ENCODE measurements around the gene SUSD1. TPM values are rescaled to one million over a fixed set of nuclear protein-coding genes. Genes with fewer than 3 reads are reported as not detected.
"Not testable (repeated sequence)": the region's sequence is repeated elsewhere in the genome, so short reads cannot be mapped to it uniquely, and the experiment has no call there.

SUSD1 gene
- total RNA-seq = 1 to 10 TPM; 1.6 to 2.7 TPM

DNA sequence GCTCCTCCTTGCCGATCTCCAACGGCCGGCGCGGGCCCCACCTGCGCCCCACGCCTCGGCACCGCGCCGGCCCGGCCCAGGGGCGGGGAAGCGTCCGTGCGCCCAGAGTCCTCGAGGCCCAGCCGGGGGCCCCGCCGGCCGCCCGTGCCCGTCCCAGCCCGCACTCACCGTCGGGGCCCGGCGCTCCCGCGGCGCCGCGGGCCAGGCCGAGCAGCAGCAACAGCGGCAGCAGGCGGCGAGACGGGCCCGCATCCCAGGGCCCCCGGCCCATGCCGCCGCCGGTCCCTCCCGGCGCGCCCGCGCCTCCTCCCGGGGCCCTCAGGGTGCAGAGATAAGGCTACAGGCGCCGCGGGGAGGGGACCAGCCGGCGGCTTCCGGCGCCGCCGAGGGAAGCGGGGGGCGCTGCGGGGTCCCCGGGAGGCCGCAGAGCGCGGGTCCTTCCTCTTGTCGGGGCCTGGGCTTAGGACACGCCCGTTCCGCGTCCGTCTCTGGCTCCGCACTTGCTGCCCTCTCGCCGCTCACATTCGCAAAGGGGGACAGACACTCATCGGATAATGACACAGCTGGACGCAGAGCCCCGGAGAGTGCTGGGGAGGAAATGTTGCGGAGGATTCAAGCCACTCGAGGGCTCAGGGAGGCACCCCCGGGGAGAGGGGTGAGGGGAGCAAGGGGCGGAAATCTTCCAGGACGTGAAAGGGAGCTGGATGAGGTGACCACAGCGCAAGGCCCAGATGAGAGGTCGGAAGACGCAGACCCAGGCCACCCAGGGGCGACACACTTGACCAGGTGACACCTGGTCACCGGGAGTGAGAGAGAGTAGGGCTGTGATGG is at the start of gene SUSD1:
Gene SUSD1 (minus strand): TSS at position 333 of the 831 bp plus-strand sequence. CDS start 62 bp downstream, at position 271.
- peaks cover 19% of the 10 kb centered on the region for H3K27me3 Mint-ChIP-seq (ENCODE audit: low read depth)
- intact Hi-C loops (cut with micrococcal nuclease) = loop anchor here (1.0 to 5.0 kb wide), 4 partner anchors 76 to 577 kb away; partner anchors contain the start of genes PTBP3 and SNX30
- CTCF ChIA-PET = interaction anchor here (1.0 to 1.2 kb wide), 2 partner anchors 9 to 82 kb away, joined by 4 to 5 read pairs; no protein-coding TSS in a partner anchor
- H3K4me3 Mint-ChIP-seq = peak within 1 kb of the TSS; percentile 82
- H3K27ac Mint-ChIP-seq = peak within 1 kb of the TSS; percentile 79
- H3K36me3 Mint-ChIP-seq (ENCODE audit: low read depth) = peaks cover 2% of the 10 kb centered on the region
- H3K9me3 Mint-ChIP-seq = no peaks in the 10 kb centered on the region
- peak; percentile 26 for DNase-seq
- H3K4me1 Mint-ChIP-seq (ENCODE audit: low read depth) = peaks cover 34% of the 10 kb centered on the region

DNA sequence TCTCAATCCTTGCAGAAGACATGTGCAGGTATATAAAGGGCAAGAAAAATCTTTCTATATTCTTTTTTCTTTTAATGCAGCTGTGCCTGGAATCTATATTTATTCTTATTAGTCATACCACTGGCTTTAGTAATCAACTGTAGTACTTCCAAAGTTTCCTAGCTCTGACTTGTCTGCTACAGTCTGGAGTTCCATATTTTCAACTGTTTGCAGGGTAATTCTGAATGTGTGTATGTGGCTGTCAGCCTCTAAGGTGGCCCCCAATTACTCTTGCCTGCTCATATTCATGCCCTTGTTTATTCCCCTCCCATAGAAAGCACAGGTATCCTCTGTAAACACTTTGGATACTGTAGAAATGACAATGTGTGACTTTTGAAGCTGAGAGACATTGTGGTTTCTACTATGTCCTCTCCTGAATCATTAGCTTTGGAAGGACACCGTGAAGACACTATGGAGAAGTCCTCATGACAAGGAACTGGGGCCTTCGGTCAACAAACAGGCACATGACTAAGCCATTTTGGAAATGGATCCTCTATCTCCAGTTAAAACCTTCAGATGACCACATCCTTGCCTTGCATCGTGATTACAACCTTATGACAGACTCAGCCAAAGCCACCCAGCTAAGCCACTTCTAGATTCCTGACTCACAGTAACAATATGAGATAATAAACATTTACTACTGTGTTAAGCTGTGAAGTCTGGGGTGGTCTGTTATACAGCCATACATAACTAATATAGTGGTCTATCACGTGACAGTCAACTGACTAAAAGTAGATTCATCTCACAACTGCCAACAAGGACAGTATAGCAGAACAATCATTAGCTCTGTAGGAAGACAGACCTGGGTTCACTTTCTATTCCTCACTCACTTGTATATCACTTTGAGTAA is 49.5 kb upstream of the SUSD1 start:
- no peak for DNase-seq
- Mint-ChIP-seq H3K27me3 (ENCODE audit: low read depth) (no peaks in the 10 kb centered on the region), H3K9me3 (no peaks in the 10 kb centered on the region), H3K27ac (no peak overlapping the region), H3K4me3 (no peak overlapping the region), H3K4me1 (ENCODE audit: low read depth) (peaks cover 3% of the 10 kb centered on the region), H3K36me3 (ENCODE audit: low read depth) (peaks cover 44% of the 10 kb centered on the region)
- CTCF ChIA-PET = interaction anchor here (0.6 kb wide), 1 partner anchor 13 kb away, joined by 3 read pairs; no protein-coding TSS in a partner anchor
- intact Hi-C loops (cut with micrococcal nuclease) = no loop called here

DNA sequence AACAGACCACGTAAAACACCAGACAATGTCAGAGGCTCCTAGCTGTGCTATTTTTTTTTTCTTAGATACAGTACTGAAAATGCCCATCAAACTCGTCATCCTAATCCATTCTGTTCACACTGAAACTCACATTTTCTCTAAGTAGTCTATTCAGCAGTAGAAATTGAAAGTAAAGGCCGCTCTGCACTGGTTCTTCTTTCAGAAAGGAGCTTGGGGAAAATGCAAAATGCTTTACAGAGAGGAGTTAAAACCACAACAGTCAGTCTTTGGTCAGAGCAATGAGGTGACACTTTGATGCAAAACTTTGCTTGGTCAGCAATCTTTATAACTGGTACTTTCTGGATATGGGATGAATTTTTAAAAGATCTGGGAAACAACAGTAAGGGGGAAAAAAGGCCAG is 43.8 kb upstream of the SUSD1 start:
- H3K27ac Mint-ChIP-seq = no peak overlapping the region
- H3K36me3 Mint-ChIP-seq (ENCODE audit: low read depth) = peaks cover 32% of the 10 kb centered on the region
- H3K27me3 Mint-ChIP-seq (ENCODE audit: low read depth) = no peaks in the 10 kb centered on the region
- intact Hi-C loops (cut with micrococcal nuclease) = loop anchor here (2.0 kb wide), 2 partner anchors 30 to 38 kb away; no protein-coding TSS in a partner anchor
- peak; percentile 11 for DNase-seq
- CTCF ChIA-PET = interaction anchor here (0.8 to 1.0 kb wide), 2 partner anchors 31 to 143 kb away, joined by 3 read pairs; no protein-coding TSS in a partner anchor
- peaks cover 22% of the 10 kb centered on the region for H3K4me1 Mint-ChIP-seq (ENCODE audit: low read depth)
- no peaks in the 10 kb centered on the region for H3K9me3 Mint-ChIP-seq
- no peak overlapping the region for H3K4me3 Mint-ChIP-seq

DNA sequence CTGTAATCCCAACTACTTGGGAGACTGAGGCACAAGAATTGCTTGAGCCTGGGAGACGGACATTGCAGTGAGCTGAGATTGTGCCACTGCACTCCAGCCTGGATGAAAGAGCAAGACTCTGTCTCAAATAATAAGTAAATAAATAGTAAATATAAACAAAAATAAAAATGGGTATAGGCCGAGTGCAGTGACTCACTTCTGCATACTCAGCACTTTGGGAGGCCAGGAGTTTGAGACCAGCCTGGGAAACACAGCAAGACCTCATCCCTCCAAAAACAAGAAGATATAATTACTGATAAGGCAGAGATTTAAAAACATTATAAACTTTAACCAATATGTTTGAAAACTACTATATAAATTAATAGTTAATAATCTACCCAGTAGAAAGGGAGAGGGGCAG is 37.8 kb upstream of the SUSD1 start:
- no peak for DNase-seq
- CTCF ChIA-PET = no interaction called here
- H3K9me3 Mint-ChIP-seq = peaks cover 6% of the 10 kb centered on the region
- peaks cover 53% of the 10 kb centered on the region for H3K36me3 Mint-ChIP-seq (ENCODE audit: low read depth)
- H3K4me3 Mint-ChIP-seq = no peak overlapping the region
- no peak overlapping the region for H3K27ac Mint-ChIP-seq
- H3K27me3 Mint-ChIP-seq (ENCODE audit: low read depth) = no peaks in the 10 kb centered on the region
- peaks cover 6% of the 10 kb centered on the region for H3K4me1 Mint-ChIP-seq (ENCODE audit: low read depth)
- intact Hi-C loops (cut with micrococcal nuclease) = no loop called here

DNA sequence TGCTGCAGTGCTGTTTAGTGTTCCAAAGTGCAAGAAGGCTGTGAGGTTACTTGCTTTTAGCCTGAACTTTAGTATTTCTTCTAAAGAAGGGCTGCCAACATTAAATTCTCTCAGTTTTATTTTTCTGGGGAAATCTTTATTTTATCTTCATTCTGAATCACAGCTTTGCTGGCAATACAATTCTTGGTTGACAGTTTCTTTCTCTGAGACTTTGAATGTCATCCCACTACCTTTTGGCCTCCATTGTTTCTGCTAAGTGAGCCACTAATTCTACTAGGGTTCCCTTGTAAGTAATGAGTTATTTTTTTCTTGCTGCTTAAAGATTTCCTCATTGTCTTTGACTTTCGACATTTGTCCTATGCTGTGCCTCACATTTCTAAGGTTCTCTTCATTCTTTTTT is 32.4 kb upstream of the SUSD1 start:
- Mint-ChIP-seq H3K36me3 (ENCODE audit: low read depth) (peaks cover 59% of the 10 kb centered on the region), H3K27ac (no peak overlapping the region), H3K4me3 (no peak overlapping the region), H3K27me3 (ENCODE audit: low read depth) (no peaks in the 10 kb centered on the region), H3K4me1 (ENCODE audit: low read depth) (no peaks in the 10 kb centered on the region), H3K9me3 (peaks cover 25% of the 10 kb centered on the region)
- CTCF ChIA-PET = no interaction called here
- intact Hi-C loops (cut with micrococcal nuclease) = no loop called here
- no peak for DNase-seq

DNA sequence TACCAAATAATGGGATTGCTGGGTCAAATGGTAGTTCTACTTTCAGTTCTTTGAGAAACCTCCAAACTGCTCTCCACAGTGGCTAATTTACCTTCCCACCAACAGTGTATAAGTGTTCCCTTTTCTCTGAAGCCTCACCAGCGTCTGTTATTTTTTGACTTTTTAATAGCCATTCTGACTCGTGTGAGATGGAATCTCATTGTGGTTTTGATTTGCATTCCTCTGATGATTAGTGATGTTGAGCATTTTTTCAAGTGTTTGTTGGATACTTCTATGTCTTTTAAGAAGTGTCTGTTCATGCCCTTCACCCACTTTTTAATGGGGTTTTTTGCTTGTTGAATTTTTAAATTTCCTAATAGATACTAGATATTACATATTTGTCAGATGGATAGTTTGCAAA is 28.4 kb upstream of the SUSD1 start:
- no peak for DNase-seq
- Mint-ChIP-seq H3K27me3 (ENCODE audit: low read depth) (no peaks in the 10 kb centered on the region), H3K9me3 (peaks cover 27% of the 10 kb centered on the region), H3K4me3 (no peak overlapping the region), H3K36me3 (ENCODE audit: low read depth) (peaks cover 33% of the 10 kb centered on the region), H3K27ac (no peak overlapping the region), H3K4me1 (ENCODE audit: low read depth) (no peaks in the 10 kb centered on the region)
- CTCF ChIA-PET = no interaction called here
- intact Hi-C loops (cut with micrococcal nuclease) = no loop called here

DNA sequence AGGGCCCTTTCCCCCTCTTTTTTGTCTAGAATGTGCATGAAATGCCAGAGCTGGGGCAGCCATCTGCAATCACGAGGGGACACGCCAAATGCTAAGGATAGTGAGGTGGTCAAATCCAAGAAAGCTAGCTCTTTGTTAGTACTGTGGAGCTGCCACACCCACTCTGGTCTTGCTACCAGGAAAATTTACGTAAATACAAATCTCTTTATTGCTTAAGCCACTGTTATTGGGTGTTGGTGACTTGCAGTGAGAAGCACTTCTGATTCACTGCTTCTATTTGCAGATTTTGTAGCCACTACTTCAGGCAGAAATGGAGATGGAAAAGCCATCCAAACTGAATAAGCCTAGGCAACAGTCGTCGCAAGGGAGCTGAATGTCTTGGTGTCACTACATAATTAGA is 25.6 kb upstream of the SUSD1 start:
- Mint-ChIP-seq H3K4me1 (ENCODE audit: low read depth) (no peaks in the 10 kb centered on the region), H3K27me3 (ENCODE audit: low read depth) (no peaks in the 10 kb centered on the region), H3K36me3 (ENCODE audit: low read depth) (peaks cover 15% of the 10 kb centered on the region), H3K27ac (no peak overlapping the region), H3K4me3 (no peak overlapping the region), H3K9me3 (peaks cover 13% of the 10 kb centered on the region)
- DNase-seq = no peak
- intact Hi-C loops (cut with micrococcal nuclease) = no loop called here
- CTCF ChIA-PET = no interaction called here

DNA sequence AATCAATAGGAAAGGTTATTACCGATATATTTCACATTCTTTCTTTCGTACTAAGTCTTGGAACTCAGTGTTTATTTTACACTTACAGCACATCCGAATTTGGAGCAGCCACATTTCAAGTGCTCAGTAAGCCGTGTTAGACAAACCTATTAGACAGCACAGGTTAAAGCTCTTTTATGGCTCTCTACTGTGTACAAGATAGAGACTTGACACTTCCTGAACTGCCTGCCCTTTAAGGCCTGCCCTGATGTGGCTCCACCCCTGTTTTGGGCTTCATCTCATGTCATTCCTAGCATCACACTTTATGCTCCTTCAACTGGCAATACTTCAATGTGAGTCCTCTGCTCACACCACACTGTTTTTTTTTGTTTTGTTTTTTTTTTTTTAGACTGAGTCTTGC is 23.5 kb upstream of the SUSD1 start:
- Mint-ChIP-seq H3K27ac (no peak overlapping the region), H3K27me3 (ENCODE audit: low read depth) (no peaks in the 10 kb centered on the region), H3K4me3 (no peak overlapping the region), H3K9me3 (peaks cover 10% of the 10 kb centered on the region), H3K36me3 (ENCODE audit: low read depth) (peaks cover 10% of the 10 kb centered on the region), H3K4me1 (ENCODE audit: low read depth) (peaks cover 2% of the 10 kb centered on the region)
- DNase-seq = no peak
- intact Hi-C loops (cut with micrococcal nuclease) = no loop called here
- CTCF ChIA-PET = interaction anchor here (0.6 kb wide), 1 partner anchor 46 kb away, joined by 3 read pairs; no protein-coding TSS in a partner anchor

DNA sequence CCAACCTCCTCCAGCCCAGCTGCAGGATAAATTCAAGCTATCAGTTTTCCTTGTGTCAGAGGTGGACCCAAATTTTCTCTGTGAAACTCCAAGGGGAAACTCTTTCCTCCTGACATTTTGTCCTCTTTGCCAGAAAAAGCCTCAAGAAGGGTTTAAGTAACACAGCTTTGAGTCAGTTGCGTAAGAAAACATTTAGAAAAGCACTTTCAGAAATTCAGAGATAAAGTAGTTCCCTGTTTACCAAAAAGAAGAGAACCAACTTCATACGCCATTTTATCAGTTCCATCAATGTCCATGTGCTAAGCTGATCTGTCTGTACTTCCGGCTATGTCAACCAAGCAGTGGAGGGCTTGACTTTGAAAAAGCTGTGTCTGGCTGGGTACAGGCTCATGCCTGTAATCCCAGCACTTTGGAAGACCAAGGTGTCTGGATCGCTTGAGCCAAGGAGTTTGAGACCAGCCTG is 19.9 kb upstream of the SUSD1 start:
- H3K36me3 Mint-ChIP-seq (ENCODE audit: low read depth) = peaks cover 4% of the 10 kb centered on the region
- no peak overlapping the region for H3K27ac Mint-ChIP-seq
- CTCF ChIA-PET = no interaction called here
- no peak for DNase-seq
- H3K4me3 Mint-ChIP-seq = no peak overlapping the region
- H3K4me1 Mint-ChIP-seq (ENCODE audit: low read depth) = peaks cover 2% of the 10 kb centered on the region
- intact Hi-C loops (cut with micrococcal nuclease) = no loop called here
- H3K9me3 Mint-ChIP-seq = peaks cover 2% of the 10 kb centered on the region
- no peaks in the 10 kb centered on the region for H3K27me3 Mint-ChIP-seq (ENCODE audit: low read depth)

DNA sequence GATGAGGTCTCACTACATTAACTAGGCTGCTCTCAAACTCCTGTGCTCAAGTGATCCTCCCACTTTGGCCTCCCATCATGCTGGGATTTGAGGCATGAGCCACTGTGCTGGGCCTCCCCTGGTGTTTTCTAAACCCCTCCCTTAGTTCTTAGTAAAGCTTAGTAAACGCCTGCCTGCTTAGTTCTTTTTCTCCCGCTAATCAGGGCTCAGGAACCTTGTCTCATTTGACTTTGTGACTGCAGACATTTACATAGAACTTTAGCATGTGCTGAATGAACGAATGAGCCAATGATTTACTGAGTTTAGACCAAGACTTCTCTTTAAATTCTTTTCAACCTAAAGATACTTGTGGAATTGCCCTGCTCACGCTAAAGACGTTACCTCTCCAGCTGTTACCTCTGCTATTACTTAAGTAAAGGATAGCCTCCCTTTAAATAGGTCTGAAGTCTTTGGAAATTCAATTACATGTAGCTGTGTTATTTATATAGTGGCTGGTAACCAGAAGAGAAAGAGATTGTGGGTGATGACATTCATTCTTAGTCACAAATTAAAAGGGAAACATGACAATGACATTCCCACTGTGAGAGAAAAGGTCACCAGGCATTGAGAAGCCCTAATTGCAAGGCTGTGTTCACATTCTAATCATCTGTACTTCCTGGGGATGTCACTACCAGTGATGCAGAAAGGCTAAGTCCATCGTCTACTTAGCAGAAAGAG is 18.6 kb upstream of the SUSD1 start:
- peaks cover 2% of the 10 kb centered on the region for H3K4me1 Mint-ChIP-seq (ENCODE audit: low read depth)
- intact Hi-C loops (cut with micrococcal nuclease) = no loop called here
- no peak overlapping the region for H3K27ac Mint-ChIP-seq
- peaks cover 2% of the 10 kb centered on the region for H3K9me3 Mint-ChIP-seq
- CTCF ChIA-PET = no interaction called here
- no peak overlapping the region for H3K4me3 Mint-ChIP-seq
- no peaks in the 10 kb centered on the region for H3K27me3 Mint-ChIP-seq (ENCODE audit: low read depth)
- no peak for DNase-seq
- H3K36me3 Mint-ChIP-seq (ENCODE audit: low read depth) = peaks cover 4% of the 10 kb centered on the region

DNA sequence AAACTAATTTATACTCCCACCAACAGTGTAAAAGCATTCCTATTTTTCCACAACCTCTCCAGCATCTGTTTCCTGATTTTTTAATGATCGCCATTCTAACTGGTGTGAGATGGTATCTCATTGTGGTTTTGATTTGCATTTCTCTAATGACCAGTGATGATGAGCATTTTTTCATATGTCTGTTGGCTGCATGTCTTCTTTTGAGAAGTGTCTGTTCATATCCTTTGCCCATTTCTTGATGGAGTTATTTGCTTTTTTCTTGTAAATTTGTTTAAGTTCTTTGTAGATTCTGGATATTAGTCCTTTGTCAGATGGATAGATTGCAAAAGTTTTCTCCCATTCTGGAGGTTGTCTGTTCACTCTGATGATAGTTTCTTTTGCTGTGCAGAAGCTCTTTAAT is 15.2 kb upstream of the SUSD1 start:
- H3K9me3 Mint-ChIP-seq; H3K4me1 Mint-ChIP-seq (ENCODE audit: low read depth); H3K36me3 Mint-ChIP-seq (ENCODE audit: low read depth); H3K4me3 Mint-ChIP-seq; H3K27me3 Mint-ChIP-seq (ENCODE audit: low read depth); intact Hi-C loops (cut with micrococcal nuclease); H3K27ac Mint-ChIP-seq; DNase-seq; CTCF ChIA-PET: not testable (repeated sequence)

DNA sequence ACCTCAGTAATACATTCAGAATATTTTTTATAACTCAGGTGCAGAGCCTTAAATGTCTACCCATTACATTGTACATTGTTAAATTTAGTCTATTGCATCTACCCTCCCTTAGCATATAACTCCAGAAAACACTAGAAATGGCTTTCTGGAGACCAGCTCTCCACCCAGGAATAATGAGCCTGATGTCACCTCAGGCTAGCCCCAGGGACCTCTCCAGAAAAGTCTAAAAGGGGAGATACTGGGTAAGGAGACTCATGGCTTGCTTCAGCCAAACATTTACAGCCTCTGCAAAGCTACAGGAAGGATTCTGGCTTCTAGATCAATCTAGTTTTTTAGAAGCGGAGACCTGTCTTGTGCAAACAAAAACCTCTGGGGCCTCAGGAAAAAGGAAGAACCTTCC is 13.8 kb upstream of the SUSD1 start:
- intact Hi-C loops (cut with micrococcal nuclease) = no loop called here
- peaks cover 4% of the 10 kb centered on the region for H3K36me3 Mint-ChIP-seq (ENCODE audit: low read depth)
- H3K9me3 Mint-ChIP-seq = peaks cover 2% of the 10 kb centered on the region
- DNase-seq = no peak
- peaks cover 4% of the 10 kb centered on the region for H3K4me1 Mint-ChIP-seq (ENCODE audit: low read depth)
- H3K27me3 Mint-ChIP-seq (ENCODE audit: low read depth) = no peaks in the 10 kb centered on the region
- no peak overlapping the region for H3K4me3 Mint-ChIP-seq
- CTCF ChIA-PET = no interaction called here
- H3K27ac Mint-ChIP-seq = no peak overlapping the region
